GM18519 (cell line): Measurements from ENCODE around the gene C16orf92.
"Not testable (repeated sequence)": the region's sequence is repeated elsewhere in the genome, so short reads cannot be mapped to it uniquely, and the experiment has no call there.

ENCODE experiments used
- ATAC-seq: cut with Tn5 transposase; IDR thresholded peaks from one replicate; pipeline ENCODE4 v1.9.1; 2021; ENCODE audit warnings: mild to moderate bottlenecking, moderate library complexity; ENCODE audit not compliant: unreplicated experiment, low FRiP score

Gene C16orf92

DNA sequence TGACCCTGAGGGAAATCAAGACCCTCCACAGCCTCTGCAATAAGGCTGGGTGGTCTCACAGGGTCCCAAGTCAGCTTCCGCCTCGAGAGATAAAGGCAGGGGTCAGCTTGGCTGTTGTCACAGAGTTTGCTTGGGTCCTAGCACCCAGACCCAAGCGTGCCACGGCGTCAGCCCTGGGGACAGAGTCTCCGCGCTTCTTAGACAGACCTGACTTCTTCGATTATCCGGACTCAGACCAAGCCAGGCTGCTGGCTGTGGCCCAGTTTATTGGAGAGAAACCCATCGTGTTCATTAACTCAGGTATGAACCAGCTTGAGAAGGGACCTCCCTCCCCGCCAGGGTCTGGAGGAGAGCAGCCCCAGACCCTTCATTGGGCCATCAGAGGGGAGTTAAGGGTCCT is 588 bp downstream of the C16orf92 start:
- ATAC-seq = no peak

DNA sequence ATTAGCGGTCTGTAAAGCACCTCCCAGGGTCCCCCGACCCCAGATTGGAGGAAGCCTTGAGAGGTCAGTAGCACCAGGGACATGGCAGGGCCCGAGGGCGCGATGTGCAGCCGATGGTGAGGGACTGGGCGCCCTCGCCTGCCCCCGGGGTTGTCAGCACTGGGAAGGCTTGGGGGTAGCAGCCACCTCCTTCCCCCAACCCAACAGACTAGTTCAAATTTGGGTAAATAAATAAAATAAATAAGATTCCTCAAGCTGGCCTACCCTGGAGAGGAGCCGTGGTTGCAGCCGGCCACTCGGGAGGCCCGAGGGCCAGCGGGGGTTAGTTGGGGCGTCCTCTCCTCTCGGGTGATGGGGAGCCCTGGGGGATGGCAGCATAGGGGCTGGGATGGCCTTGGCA is 1.5 kb downstream of the C16orf92 start:
- no peak for ATAC-seq

DNA sequence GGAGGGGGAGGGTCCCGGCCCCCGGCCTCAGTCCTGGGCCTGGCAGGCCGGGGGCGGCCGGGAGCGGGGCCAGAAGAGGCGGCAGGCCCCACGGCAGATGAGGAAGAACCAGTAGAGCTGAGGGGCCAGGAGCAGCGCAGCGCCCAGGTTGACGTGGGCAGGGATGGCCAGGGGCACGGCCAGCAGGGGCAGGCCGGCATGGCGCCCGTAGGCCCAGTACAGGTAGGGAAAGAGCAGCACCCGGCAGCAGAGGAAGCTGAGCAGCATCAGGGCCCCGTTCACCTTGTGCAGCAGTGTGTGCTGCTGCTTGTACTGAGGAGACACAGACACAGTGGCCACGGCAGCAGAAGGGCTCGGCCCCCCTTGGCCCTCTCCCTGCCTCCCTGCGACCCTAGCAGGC is 2.2 kb downstream of the C16orf92 start:
- ATAC-seq = no peak

DNA sequence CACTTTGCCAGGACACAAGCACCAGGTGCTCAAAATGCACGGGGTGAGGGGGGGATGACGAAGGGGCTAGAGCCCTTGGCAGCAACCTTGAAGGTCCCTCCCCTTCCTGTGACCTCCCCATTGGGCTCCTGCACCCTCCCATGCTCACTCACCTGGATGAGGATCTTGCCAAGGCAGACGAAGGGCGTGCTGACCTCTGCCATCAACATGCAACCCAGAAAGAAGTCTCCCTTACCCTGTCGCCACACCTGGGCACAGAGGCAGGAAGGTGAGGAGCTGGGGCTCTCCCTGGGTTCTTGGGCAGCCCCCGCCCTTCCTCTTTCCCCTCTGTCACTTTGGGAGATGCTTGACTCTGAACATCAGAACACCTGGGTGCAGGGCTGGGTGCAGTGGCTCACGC is 2.6 kb downstream of the C16orf92 start:
- ATAC-seq = no peak

DNA sequence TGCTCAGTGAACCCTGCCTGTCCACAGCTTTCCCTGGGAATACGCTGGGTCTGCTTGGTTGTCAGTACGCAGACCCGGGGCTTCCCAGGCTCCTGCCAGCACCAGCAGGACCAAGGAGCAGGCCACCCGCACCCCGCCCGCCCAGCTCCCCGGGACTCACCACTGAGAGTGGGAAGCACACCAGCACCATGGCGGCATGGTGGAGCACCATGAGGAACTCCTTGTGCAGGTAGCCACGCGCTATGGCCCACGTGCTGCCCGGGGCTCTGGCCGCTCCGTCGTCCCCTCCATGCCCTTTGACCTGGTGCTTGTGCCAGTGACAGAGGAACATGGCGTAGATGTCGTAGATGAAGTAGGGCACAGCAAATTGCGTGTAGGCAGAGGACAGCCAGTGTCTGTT is 3.5 kb downstream of the C16orf92 start:
- no peak for ATAC-seq

DNA sequence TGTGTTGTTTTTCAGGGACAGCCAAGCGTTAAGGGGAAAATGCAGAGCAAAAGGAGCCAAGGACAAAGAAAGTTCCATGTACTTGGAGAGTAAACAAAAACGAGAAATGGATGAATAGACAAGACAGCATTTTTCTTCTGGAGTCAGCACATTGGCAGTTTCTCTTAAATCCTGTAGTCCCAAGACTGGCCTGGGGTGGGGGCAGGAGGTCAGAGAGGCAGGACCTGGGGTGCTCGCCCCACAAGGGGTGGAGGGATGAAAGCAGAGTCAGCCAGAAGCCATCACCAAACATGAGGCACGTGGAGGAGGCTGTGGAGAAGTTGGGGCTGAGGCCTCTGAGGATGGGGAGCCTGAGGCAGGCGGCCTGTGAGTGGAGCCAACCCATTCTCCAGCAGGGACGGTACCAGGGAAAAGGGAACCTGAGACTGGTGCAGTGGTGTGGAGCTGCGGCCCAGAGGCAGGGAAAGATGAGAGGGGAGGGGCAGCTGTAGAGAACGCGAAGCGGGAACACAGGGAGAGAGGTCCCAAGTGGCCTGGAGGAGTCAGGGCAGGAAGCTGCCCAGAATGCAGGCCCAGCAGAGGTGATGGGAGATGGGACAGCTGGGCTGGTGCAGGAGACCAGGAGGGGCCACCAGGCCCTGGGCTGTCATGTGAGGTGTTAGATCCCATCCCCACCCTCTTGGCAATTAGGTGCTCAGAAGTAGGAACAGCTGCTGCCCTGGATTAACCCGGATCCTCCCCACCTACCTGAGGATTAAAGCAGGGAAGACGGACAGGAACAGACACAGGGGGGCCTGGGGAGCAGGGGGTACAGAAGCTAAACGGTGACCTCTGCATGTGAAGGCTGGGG is 4.8 kb downstream of the C16orf92 start:
- no peak for ATAC-seq

DNA sequence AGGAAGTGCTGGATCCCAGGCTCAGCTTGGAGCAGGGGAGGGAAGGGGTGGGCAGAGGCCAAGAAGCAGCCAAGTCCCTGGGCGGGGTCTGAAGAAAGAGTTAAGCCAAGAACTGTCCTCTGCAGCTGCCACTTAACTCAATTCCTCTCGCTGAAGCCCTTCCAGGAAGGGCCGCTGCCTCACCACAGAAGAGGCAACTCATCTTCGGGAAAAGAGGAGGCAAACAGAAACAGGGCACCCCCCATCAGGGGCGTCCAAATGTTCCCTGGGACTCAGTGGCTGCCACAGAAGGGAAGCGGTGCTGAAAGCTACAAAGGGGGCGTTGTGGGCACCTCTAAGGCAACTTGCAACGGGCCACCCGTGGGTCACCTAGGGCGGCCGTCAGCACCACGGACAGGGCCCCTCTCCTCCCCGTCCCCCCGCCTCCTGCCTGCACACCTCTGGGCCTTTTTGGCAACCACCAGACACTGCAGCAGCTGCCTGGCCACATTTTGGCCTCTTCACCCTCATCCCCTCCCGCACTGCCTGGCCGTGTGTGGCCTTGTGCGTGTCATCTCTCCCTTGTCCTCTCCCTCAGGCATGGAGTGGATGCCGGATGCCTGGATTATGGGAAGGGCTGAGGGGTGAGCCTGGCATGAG is 5.6 kb downstream of the C16orf92 start:
- no peak for ATAC-seq

DNA sequence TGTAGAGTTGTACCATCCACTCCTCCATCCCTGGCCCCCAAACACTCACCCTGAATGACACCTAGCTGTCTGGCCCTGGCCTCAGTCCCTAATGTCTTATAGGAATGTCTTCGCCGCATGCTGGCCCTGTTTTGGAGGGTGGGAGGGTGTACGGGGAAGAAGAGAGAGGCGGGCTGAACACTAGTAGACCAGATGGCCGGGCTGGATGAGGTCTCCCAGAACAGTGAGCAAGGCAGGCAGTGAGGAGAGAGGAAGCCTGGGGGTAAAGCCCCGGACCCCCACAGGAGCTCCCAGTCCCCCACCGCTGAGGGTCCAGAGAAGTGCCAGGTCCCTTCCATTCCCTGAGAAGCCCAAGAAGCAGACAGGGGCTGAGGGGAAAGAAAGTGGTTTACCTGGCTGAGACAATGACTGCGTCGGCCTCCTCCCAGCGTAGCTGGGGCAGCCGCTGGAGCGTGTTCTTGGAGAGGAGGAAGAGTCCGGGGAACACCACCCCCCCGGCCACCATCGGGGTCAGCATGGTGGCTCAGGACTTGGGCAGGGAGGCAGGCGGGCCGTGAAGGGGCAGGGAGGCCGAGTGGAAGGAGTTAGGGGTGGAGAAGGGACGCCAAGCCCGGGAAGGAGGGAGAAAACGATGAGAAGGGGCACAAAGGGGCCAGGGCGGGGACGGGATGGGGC is 7.2 kb downstream of the C16orf92 start:
- no peak for ATAC-seq

DNA sequence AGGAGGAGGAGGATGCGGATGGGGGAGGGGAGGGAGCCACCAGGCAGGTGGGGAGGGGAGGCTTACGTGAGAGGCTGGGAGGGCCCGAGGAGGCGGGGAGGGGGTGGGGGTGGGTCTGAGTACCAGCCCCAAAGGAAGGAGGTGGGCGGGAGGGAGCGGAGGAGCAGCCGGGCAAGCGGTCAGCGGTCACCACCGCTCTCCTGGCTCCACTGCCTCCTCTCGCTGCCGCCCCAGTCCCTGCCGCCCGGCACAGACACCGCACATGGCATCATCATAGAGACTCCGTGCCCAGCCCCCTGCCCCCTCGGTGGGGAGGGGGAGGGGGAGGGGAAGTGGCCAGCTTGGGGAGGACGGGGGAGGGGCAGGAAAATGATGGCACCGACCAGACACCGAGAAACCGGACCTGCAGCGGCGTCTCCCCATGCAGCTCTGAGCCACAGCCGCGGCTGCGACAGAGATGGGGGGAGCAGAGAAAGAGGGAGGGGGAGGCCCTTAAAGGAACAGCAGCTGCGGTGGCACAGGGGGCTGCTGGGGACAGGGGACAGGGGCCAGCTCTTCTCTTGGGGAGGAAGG is 7.9 kb downstream of the C16orf92 start, which contains the start of gene TLCD3B:
Gene TLCD3B (minus strand): TSS at position 431 of the 573 bp plus-strand sequence. CDS start 744 bp downstream, outside the sequence.
- ATAC-seq = no peak

DNA sequence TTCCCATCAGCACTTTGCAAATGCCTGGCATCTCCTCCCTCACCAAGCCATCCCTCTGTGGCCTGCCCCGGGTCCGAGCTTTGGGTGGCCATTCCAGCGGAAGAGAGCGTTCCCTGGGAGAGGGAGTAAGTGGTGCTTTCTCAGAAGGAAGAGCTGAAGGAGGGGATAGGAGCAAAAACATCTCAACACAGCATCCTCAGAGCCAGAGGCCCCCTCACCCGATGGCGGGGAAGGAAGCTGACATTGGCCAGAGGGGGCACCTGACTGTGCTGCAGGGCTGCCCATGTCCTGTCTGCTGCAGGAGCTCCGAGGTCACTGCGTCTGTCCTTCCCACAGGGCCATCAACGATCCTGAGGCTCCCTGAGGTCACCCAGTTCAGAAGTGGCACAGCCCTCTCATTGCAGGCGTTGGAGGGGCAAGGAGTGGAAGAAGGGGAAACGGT is 8.5 kb downstream of the C16orf92 start:
- ATAC-seq = no peak

DNA sequence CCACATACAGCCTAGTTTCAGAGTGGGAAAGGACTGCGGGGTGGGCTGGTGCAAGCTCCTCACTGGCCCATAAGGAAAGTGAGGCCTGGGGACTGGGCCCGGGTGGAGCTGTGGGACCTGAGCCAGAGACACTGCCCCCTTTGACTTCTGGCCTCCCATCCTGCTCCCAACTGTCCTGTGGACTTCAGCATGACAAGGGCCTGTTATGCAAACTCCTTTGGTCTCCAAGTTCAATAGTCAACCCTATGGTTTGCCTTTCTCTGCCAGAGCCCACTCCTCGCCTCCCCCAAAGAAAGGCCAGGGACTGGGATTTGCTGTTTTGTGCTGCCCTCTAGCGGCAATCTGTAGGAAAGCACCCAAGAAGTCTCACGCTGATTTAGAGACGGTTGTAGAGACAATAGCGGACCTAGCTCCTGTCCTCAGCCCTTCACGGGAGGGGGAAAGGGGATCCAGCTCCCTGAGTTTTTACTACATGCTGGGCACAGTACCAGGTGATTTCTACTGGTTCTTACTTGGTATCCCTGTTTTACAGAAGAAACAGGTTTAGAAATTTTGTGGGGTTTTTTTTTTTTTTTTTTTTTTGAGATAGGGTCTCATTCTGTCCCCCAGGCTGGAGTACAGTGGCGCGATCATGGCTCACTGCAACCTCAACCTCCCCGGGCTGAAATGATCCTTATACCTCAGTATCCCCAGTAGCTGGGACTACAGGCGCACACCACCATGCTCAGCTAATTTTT is 9.3 kb downstream of the C16orf92 start:
- no peak for ATAC-seq

DNA sequence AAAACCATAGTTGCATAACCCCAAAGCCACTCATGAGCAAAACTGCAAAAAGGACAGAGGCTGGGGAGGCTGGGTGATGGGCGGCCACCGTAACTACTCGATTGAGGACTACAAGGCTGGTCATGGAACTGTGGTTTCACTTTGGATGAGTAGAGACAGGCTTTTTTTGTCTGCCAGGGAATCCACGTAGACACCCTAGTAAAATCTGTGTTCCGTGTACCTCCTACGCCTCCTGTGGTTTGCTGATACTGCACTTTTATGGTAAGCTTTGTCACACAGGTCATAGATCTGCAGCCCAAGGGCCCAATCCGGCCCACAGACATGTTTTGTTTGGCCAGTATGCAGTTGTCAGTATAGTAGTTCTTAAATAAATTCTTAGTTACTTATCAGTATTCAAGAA is 10.3 kb downstream of the C16orf92 start:
- ATAC-seq = no peak

DNA sequence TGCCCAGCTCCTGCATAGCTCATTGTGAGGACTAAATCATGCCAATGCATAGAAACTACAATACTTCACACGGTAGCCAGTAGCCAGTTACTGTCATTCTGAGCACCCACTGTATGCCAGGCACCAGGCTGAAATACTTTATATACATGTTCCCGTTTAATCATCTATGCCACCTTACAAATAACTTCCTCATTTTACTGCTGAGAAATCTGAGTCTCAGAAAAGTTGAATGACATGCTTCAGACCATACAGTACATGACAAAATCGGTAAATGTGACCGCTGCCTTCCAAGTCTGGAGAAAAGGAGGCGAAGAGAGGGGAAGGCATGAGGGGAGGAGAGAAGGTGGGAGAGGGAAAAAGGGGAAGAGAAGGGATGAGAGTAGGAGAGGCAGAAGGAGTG is 17.2 kb downstream of the C16orf92 start:
- no peak for ATAC-seq

DNA sequence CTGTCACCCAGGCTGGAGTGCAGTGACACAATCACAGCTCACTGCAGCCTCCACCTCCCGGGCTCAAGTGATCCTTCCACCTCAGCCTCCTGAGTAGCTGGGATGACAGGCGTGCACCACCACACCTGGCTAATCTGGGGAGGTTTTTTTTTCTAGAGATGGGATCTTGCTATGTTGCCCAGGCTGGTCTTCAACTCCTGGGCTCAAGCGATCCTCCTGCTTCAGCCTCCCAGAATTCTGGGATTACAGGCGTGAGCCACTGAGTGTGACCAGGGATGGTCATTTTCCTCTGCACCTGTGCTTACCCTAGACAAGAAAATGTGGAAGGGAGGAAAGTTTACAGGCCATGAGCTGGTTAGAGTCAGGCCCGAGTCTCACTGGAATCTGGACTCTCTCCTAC is 17.7 kb downstream of the C16orf92 start:
- ATAC-seq = not testable (repeated sequence)

DNA sequence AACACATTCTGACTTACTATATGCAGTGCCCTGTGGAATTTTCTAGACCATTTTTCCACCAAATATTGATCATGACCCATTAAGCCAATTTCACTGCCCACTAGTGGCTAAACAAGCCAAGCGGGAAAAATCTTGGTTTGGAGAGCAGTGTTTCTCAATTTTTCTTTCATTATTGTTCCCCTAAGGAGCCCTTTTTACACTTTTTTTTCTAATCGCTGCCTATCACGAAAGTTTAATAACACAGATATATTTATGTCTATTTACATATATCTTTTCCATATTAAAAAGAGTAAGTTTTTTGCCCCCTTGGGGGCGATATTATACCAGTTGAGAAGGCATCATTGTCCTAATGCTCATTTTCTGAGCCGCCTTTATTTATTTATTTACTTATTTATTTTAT is 18.8 kb downstream of the C16orf92 start:
- no peak for ATAC-seq

DNA sequence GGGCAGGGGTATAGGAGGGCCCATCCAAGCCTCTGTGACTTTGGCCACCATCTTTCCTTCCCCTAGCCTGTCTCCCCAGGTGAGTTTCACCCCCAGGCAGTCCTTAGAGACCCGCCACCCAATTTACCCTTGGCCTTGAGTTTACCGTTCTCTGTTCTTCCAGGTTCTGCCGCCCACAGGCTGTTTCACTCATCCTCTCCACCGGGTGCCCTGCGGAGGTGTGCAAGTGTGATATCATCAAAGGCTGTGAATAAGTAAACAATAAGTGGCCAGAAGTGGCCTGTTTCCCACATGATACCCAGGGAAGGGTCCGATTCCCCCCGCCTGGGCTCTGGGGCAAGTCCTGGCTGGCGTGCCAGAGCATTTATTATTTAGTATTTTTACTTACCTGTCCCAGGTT is 23.2 kb downstream of the C16orf92 start:
- no peak for ATAC-seq

DNA sequence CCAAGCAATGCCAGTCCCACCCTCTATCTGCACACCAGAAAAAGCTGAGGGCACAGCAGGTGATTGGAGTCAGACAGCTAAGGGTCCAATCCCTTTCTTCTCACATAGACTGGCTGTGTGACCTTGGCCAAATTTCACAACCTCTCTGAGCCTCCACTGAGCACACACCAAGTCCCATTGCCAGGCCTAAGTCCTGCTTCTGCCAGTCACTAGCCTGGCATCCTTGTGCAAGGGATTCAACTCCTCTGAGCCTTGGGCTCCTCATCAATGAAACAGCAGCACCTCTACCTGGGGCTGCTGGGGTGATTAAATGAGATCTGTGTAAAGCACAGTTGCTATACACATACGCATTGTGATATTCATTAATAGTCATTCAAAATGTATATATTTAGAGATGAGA is 23.6 kb downstream of the C16orf92 start:
- no peak for ATAC-seq

DNA sequence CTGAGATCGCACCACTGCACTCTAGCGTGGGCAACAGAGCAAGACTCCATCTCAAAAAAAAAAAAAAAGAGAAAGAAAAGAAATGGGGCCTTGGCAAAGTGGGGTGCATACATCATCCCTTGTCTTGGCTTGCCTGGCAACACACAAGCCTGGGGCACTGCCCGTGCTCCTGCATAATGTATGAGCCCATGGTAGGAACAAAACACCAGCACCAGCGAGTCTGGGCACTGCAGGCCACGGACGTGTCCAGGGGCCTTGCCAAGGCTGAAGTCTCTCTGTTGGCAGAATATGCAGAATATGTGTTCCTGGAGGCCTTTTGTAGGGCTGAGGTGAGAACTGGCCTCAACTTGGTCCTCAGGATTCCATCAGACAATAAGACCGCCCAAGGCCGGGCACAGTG is 26.9 kb downstream of the C16orf92 start:
- ATAC-seq = no peak

DNA sequence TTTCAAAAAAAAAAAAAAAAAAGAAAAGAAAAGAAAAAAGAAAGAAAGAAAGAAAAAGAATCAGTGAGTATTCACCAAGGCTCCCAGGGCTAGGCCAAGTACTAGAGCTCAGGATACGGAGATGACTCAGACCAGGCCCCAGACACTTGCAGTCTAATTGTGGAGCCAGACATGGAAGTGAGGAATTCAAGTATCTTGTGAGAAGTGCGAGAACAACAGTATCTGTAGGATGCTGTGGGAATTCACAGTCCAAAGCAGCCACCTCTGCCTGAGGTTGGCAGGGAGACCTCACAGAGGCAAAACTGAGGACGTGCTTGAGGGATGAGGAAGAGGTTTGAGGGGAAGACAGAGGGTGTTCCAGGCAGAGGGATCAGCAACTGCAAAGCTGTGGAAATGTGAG is 28.5 kb downstream of the C16orf92 start:
- no peak for ATAC-seq

DNA sequence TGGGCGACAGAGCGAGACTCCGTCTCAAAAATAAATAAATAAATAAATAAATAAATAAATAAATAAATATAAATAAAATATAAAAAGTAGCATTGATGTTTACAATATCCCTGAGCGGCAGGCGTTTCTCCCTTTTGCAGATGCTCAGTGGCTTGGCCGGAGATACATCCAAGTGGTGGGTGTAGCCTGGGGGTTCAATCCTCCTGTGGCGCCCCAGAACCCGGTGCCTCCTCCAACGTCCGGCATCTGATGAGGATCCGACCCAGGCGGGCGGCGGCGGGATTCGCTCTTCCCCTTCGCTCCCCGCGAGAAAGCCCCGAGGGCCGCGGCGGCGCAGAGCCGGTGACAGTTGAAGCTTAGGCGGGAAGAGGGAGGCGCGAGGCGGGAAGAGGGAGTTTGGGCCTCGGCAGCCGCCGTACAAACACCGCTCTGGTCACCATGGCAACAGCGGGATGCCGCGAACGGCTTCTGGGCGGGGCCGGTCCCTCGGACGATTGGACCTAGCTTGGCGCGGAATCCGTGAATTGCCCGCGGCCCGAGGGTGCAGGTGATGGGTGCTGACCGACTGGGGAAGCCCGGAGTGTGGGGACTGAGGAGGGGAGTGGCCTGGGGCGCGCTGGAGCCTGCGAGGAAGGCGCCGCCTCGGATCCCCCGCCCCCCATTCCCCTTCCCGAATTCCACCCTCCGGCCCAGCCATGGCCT is 29.8 kb downstream of the C16orf92 start:
- ATAC-seq = no peak
